Left ventricle myocardium inferior (tissue), 1 donor: ENCODE data around the gene DIP2B. TPM values are rescaled to one million over a fixed set of nuclear protein-coding genes. Genes with fewer than 3 reads are reported as not detected.

Source experiments
- DNase-seq: peaks from one replicate; pipeline ENCODE4 v3.0.0-alpha.2; 2020
- H3K27ac ChIP-seq: fragments of 200-600 bp; replicated peaks from 2 replicates; pipeline ENCODE4 v1.8.0; 2021
- H3K27me3 ChIP-seq: fragments of 200-600 bp; 2 replicates; pipeline ENCODE4 v1.8.0; 2021; ENCODE audit warnings: low read depth
- H3K36me3 ChIP-seq: fragments of 200-600 bp; 2 replicates; pipeline ENCODE4 v1.8.0; 2021
- H3K4me1 ChIP-seq: fragments of 200-600 bp; 2 replicates; pipeline ENCODE4 v1.8.0; 2021
- H3K4me3 ChIP-seq: fragments of 200-600 bp; 2 replicates; pipeline ENCODE4 v1.8.0; 2021; ENCODE audit warnings: mild to moderate bottlenecking, moderate library complexity
- H3K9me3 ChIP-seq: fragments of 200-600 bp; replicated peaks from 2 replicates; pipeline ENCODE4 v1.8.0; 2021
- intact Hi-C: fragments of 100-400 bp; cut with micrococcal nuclease; formaldehyde crosslinking; loops from one replicate; pipeline ENCODE4 v1.11.0; 2022
- total RNA-seq: library from RNA; stranded (reverse); fragmentation: NEBNext Ultra II Directional; extraction: Animal tissue kit (Norgen Biotek cat#: 25700); gene quantifications from one replicate; pipeline ENCODE4 v1.2.1, GENCODE V29; 2021
- TF ChIP-seq, protein P1 (sequence below): fragments of 200-600 bp; IDR thresholded peaks from 2 replicates; pipeline ENCODE4 v1.8.0; 2021; ENCODE audit warnings: antibody characterized with exemption, mild to moderate bottlenecking, borderline replicate concordance
- donor health status: DM: no; HTN: yes; CAD: no; lungs with severe emphysema.

The DIP2B gene
- total RNA-seq, 1 donor from 2014 or later, result 13.2 TPM

DNA sequence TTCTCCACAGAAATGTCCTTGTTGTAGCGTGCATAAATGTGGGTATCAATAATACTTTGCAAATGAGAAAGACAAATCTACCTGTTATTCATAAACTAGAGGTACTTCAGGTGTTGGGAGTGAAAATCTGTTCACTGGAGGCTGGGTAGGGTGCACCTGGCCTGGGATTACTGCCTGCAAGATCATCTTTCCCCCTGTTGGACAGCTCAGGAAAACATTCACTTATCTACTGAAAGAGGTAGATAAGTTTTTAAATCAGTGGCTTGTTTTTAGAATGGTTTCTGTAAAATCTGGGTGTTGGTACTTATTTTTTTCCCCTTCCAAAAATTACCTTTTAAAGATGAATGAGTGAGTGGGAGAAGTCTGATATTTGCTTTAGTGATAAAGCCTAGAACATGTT is 95.6 kb downstream of the DIP2B start:
- intact Hi-C loops, result no loop called here
- Histone ChIP-seq H3K27me3 (no peaks in the 10 kb centered on the region), H3K4me3 (no peak overlapping the region), H3K9me3 (no peaks in the 10 kb centered on the region), H3K36me3 (no peaks in the 10 kb centered on the region), H3K4me1 (peaks cover 61% of the 10 kb centered on the region), H3K27ac (no peak overlapping the region)
- TF ChIP-seq, protein P1, sequence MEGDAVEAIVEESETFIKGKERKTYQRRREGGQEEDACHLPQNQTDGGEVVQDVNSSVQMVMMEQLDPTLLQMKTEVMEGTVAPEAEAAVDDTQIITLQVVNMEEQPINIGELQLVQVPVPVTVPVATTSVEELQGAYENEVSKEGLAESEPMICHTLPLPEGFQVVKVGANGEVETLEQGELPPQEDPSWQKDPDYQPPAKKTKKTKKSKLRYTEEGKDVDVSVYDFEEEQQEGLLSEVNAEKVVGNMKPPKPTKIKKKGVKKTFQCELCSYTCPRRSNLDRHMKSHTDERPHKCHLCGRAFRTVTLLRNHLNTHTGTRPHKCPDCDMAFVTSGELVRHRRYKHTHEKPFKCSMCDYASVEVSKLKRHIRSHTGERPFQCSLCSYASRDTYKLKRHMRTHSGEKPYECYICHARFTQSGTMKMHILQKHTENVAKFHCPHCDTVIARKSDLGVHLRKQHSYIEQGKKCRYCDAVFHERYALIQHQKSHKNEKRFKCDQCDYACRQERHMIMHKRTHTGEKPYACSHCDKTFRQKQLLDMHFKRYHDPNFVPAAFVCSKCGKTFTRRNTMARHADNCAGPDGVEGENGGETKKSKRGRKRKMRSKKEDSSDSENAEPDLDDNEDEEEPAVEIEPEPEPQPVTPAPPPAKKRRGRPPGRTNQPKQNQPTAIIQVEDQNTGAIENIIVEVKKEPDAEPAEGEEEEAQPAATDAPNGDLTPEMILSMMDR, result no peak
- no peak for DNase-seq

DNA sequence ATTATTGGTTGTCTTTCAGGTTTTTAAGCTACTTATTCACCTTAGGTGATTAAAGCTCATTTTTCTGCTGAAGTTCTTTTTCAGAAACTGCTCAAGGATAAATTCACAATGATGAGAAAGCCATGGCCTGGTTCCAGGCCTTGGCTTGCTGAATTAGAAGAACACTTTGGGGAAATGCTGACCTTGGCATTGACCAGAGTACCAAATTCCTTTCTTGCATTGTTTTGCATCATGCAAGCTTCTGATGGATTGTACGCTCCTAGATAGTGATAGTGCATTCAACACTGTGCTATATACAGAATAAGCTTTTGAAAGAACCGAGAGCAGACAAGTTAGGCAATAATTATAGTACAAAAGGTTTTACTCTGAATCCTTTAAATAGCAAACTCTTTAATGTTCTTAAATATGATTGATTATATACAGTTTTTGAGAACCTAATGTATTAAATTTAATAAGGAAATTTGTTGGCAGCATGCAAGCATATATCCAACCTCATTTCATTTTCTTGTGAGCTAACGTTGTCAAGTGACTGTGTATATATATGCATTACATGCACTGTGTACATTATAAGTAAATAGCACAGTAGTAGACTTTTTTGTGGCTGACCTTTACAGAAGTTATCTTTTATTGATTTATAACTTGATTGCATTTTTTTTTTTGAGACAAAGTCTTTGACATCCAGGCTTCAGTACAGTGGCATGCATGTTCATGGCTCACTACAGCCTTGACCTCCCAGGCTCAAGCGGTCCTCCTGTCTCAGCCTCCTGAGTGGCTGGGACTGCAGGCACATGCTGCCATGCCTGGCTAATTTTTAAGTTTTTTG is 99.2 kb downstream of the DIP2B start:
- TF ChIP-seq, protein P1, result no peak
- peak overlapping the region; percentile 53 for H3K27ac ChIP-seq
- H3K4me3 ChIP-seq, result no peak overlapping the region
- H3K4me1 ChIP-seq, result peaks cover 53% of the 10 kb centered on the region
- H3K36me3 ChIP-seq, result no peaks in the 10 kb centered on the region
- intact Hi-C loops, result no loop called here
- H3K27me3 ChIP-seq, result no peaks in the 10 kb centered on the region
- DNase-seq, result no peak
- no peaks in the 10 kb centered on the region for H3K9me3 ChIP-seq

DNA sequence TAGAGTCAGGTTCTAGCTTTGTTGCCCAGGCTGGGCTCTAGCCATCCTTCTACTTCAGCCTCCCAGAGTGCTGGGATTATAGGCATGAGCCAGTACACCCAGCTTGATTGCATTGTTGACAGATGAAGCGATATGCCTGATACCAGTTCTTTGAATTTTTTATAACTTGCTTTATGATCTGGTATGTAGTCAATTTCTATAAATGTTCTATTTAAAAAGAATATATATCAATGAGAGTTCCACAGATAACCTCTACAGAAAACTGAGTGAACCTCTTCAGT is 99.8 kb downstream of the DIP2B start:
- Histone ChIP-seq H3K9me3 (no peaks in the 10 kb centered on the region), H3K36me3 (no peaks in the 10 kb centered on the region), H3K4me3 (no peak overlapping the region), H3K27me3 (no peaks in the 10 kb centered on the region), H3K4me1 (peaks cover 53% of the 10 kb centered on the region), H3K27ac (peak overlapping the region; percentile 53)
- TF ChIP-seq, protein P1, result no peak
- intact Hi-C loops, result no loop called here
- DNase-seq, result no peak

DNA sequence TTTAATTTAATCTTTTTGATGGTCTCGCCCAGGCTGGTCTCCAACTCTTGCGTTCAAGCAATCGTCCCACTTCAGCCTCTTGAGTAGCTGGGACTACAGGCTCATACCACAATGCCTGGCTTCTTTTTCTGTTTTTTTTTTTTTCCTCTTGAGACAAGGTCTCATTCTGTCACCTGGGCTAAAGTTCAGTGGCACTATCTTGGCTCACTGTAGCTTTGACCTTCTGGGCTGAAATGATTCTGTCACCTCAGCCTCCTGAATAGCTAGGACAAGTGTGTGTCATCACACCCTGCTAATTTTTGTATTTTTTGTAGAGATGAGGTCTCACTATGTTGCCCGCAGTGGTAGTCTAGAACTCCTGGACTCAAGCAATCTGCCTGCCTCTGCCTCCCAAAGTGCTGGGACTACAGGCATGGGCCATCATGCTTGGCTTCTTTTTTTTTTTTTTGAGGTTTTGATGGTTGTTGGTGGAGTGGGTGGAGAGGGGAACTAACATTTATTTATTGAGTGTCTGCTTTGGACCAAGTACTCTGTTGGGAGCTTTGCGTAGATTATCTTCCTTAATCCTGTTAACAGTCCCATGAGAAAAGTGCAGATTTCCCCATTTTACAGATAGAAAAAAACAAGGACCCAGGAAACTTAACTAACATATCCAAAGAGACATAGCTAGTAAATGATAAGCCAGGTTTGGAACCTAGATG is 102.0 kb downstream of the DIP2B start:
- DNase-seq, result no peak
- H3K36me3 ChIP-seq, result no peaks in the 10 kb centered on the region
- TF ChIP-seq, protein P1, result no peak
- no peaks in the 10 kb centered on the region for H3K9me3 ChIP-seq
- peaks cover 67% of the 10 kb centered on the region for H3K4me1 ChIP-seq
- H3K4me3 ChIP-seq, result no peak overlapping the region
- no peak overlapping the region for H3K27ac ChIP-seq
- H3K27me3 ChIP-seq, result no peaks in the 10 kb centered on the region
- intact Hi-C loops, result no loop called here

DNA sequence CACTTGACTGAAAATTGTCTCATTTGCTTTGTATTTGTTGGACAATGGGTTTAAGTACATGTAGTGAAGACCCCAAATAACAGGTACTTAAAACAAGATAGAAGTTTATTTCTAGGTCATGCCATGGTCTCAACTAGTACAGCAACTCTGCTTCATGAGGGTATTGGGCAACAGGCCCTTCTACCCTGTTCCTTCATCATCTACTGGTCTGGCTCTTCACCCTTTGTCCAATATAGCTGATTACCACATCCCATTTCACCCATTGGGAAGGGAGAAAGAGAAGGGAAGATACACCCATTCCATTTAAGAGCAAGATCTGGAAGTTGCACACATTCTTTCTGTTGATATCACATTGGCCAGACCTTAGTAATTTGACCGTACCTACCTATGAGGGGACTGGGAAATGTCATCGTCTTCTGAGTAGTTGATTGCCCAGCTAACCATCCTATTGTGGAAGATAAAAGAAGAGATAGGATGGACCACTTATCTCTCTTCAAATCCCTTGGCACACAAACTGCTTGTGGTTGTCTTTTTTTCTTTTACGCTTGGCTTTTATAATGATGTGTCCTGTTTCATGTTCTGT is 104.6 kb downstream of the DIP2B start:
- peaks cover 78% of the 10 kb centered on the region for H3K4me1 ChIP-seq
- DNase-seq, result no peak
- peak overlapping the region; percentile 57 for H3K27ac ChIP-seq
- H3K36me3 ChIP-seq, result no peaks in the 10 kb centered on the region
- H3K27me3 ChIP-seq, result no peaks in the 10 kb centered on the region
- no peak overlapping the region for H3K4me3 ChIP-seq
- TF ChIP-seq, protein P1, result no peak
- intact Hi-C loops, result no loop called here
- H3K9me3 ChIP-seq, result no peaks in the 10 kb centered on the region
